ENCODE measurements around the gene SPOPL. TPM values are rescaled to one million over a fixed set of nuclear protein-coding genes. Genes with fewer than 3 reads are reported as not detected.
A peak's percentile ranks its signal among the peaks of the same experiment; 100 is the strongest.

The SPOPL gene
- total and polyA plus RNA-seq, 2 donors (not counting 1 experiment from before 2014, with no cell fraction given) = 11.5 to 15.2 TPM

DNA sequence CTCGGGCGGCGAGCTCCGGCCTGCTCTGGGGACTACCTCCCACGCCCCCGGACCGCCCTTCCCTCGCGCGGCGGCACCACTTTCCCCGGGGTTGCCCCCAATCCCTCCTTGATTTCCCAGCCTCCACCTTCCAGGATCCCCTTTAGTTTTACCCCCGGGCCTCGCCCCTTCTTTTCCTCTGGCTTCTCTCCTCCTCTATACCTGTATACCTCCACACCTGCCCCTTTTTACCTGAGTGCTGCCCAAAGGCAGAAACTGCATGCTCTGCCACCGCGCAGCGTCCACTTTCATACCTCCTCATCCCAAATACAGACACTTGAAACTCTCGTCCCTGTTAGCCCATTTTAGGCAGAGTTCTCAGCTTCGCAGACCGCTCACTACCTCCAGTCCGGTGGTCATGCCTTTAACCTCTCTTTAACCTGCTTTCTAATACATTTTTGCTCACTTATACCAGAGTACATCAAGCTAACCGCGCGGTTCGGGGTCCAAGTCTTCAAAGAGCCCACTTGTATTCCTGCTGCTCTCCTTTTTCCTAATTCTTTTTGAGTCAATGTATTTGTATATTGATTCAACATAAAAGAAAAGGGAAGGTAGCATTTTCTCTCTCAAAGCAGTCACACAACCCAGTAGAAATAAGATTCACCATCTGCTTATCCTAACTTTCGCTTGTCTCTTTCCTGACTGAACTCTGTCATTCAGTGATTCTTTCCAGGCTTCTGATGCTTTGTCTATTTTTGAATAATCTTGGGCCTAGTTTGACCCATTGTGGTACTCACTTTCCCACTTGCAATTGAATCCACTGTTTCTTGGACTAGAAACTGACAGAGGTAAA lies 901 bp downstream of the SPOPL start:
- Histone ChIP-seq H3K79me2 (ENCODE audit: control insufficient read depth, insufficient read depth, low read length) (peaks cover 32% of the 10 kb centered on the region), H3K9me3 (ENCODE audit: control insufficient read depth, insufficient read depth, low read depth, low read length) (no peaks in the 10 kb centered on the region), H3K4me3 (replicated peaks in 1 of 4; ENCODE audit: control extremely low read depth in 1 of 4, insufficient read depth in 1 of 4, low read depth in 3 of 4, low read length in 4 of 4) (peak overlapping the region; percentile 70 to 96 (median 84)), H3K36me3 (ENCODE audit: control insufficient read depth, insufficient read depth, low read length) (no peaks in the 10 kb centered on the region), H2AFZ (ENCODE audit: low read length) (peak overlapping the region; percentile 79), H3K27me3 (ENCODE audit: control insufficient read depth, insufficient read depth, low read length) (no peaks in the 10 kb centered on the region), H4K20me1 (ENCODE audit: control insufficient read depth, extremely low read depth, insufficient read depth, low read length) (no peaks in the 10 kb centered on the region), H3K9ac (ENCODE audit: insufficient read depth, low read length) (peak overlapping the region; percentile 60), H3K27ac (ENCODE audit: insufficient read depth, low read length) (peak overlapping the region; percentile 66), H3K4me1 (ENCODE audit: control insufficient read depth, extremely low read depth, insufficient read depth, low read length) (no peaks in the 10 kb centered on the region), H3K4me2 (ENCODE audit: extremely low read depth, insufficient read depth, low read length) (peak overlapping the region; percentile 81)
- TF ChIP-seq, protein P1, sequence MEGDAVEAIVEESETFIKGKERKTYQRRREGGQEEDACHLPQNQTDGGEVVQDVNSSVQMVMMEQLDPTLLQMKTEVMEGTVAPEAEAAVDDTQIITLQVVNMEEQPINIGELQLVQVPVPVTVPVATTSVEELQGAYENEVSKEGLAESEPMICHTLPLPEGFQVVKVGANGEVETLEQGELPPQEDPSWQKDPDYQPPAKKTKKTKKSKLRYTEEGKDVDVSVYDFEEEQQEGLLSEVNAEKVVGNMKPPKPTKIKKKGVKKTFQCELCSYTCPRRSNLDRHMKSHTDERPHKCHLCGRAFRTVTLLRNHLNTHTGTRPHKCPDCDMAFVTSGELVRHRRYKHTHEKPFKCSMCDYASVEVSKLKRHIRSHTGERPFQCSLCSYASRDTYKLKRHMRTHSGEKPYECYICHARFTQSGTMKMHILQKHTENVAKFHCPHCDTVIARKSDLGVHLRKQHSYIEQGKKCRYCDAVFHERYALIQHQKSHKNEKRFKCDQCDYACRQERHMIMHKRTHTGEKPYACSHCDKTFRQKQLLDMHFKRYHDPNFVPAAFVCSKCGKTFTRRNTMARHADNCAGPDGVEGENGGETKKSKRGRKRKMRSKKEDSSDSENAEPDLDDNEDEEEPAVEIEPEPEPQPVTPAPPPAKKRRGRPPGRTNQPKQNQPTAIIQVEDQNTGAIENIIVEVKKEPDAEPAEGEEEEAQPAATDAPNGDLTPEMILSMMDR (conservative IDR thresholded peaks at IDR 0.05 in 1 of 2, IDR thresholded peaks at IDR 0.05 in 1 of 2; ENCODE audit: low read depth in 1 of 2, low read length in 2 of 2) = no peak
- TF ChIP-seq EZH2 (IDR thresholded peaks at IDR 0.05; ENCODE audit: low read length, missing control alignments) = no peak
- DNase-seq (ENCODE audit: low read depth in 2 of 2) = peak in 1 of 2 donors; percentile 10

DNA sequence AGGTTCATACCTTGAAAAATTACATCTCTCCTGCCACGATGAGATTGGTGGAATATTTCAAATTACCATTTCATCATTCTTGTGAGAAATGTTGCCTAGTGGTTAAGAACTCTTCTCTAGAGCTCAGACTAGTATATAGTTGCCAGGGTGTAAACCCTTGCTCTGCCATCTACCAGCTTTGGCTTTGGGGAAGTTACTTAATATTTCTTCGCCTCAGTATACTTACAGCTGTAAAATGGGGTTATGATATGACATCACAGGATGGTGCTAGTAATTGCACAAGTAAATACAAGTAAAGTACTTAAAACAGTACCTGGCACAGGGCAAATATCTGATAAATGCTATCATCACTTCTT lies 1.5 kb downstream of the SPOPL start:
- H3K9ac ChIP-seq (ENCODE audit: insufficient read depth, low read length) = no peak overlapping the region
- no peaks in the 10 kb centered on the region for H3K9me3 ChIP-seq (ENCODE audit: control insufficient read depth, insufficient read depth, low read depth, low read length)
- TF ChIP-seq EZH2 (IDR thresholded peaks at IDR 0.05; ENCODE audit: low read length, missing control alignments) = no peak
- TF ChIP-seq, protein P1 (conservative IDR thresholded peaks at IDR 0.05 in 1 of 2, IDR thresholded peaks at IDR 0.05 in 1 of 2; ENCODE audit: low read depth in 1 of 2, low read length in 2 of 2) = no peak
- peak overlapping the region; percentile 70 to 96 (median 84) for H3K4me3 ChIP-seq (replicated peaks in 1 of 4; ENCODE audit: control extremely low read depth in 1 of 4, insufficient read depth in 1 of 4, low read depth in 3 of 4, low read length in 4 of 4)
- peak in 1 of 2 donors; percentile 18 for DNase-seq (ENCODE audit: low read depth in 2 of 2)
- no peaks in the 10 kb centered on the region for H3K4me1 ChIP-seq (ENCODE audit: control insufficient read depth, extremely low read depth, insufficient read depth, low read length)
- peaks cover 32% of the 10 kb centered on the region for H3K79me2 ChIP-seq (ENCODE audit: control insufficient read depth, insufficient read depth, low read length)
- no peaks in the 10 kb centered on the region for H3K36me3 ChIP-seq (ENCODE audit: control insufficient read depth, insufficient read depth, low read length)
- H3K27ac ChIP-seq (ENCODE audit: insufficient read depth, low read length) = peak overlapping the region; percentile 8
- H3K27me3 ChIP-seq (ENCODE audit: control insufficient read depth, insufficient read depth, low read length) = no peaks in the 10 kb centered on the region
- H4K20me1 ChIP-seq (ENCODE audit: control insufficient read depth, extremely low read depth, insufficient read depth, low read length) = no peaks in the 10 kb centered on the region
- no peak overlapping the region for H2AFZ ChIP-seq (ENCODE audit: low read length)
- peak overlapping the region; percentile 81 for H3K4me2 ChIP-seq (ENCODE audit: extremely low read depth, insufficient read depth, low read length)

DNA sequence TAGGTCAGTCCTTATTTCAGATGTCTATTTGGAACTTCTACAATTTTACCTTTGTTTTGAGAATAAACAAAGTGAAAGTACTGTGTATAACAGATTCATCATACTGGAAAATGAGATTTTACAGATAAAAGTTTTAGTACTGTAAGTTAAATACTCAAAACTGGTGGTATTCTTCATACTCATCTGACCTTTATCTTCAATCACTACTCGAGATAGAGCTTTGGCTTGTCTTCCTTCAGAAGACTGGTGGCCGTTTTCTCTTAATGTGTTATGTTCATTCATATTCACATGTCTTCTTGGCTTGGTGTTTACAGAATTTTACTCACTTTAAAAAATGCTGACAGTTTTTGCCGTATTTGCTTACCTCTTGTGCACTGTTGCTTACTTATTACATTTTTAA lies 2.1 kb downstream of the SPOPL start:
- DNase-seq (ENCODE audit: low read depth in 2 of 2) = no peak
- H4K20me1 ChIP-seq (ENCODE audit: control insufficient read depth, extremely low read depth, insufficient read depth, low read length) = no peaks in the 10 kb centered on the region
- no peak overlapping the region for H3K27ac ChIP-seq (ENCODE audit: insufficient read depth, low read length)
- H3K79me2 ChIP-seq (ENCODE audit: control insufficient read depth, insufficient read depth, low read length) = peaks cover 35% of the 10 kb centered on the region
- H3K36me3 ChIP-seq (ENCODE audit: control insufficient read depth, insufficient read depth, low read length) = no peaks in the 10 kb centered on the region
- H3K9me3 ChIP-seq (ENCODE audit: control insufficient read depth, insufficient read depth, low read depth, low read length) = no peaks in the 10 kb centered on the region
- H3K4me3 ChIP-seq (replicated peaks in 1 of 4; ENCODE audit: control extremely low read depth in 1 of 4, insufficient read depth in 1 of 4, low read depth in 3 of 4, low read length in 4 of 4) = peak overlapping the region in 3 of 4 experiments; percentile 70 to 93 (median 75)
- H3K4me1 ChIP-seq (ENCODE audit: control insufficient read depth, extremely low read depth, insufficient read depth, low read length) = no peaks in the 10 kb centered on the region
- no peak overlapping the region for H2AFZ ChIP-seq (ENCODE audit: low read length)
- no peak overlapping the region for H3K9ac ChIP-seq (ENCODE audit: insufficient read depth, low read length)
- peak overlapping the region; percentile 81 for H3K4me2 ChIP-seq (ENCODE audit: extremely low read depth, insufficient read depth, low read length)
- no peak for TF ChIP-seq EZH2 (IDR thresholded peaks at IDR 0.05; ENCODE audit: low read length, missing control alignments)
- TF ChIP-seq, protein P1 (conservative IDR thresholded peaks at IDR 0.05 in 1 of 2, IDR thresholded peaks at IDR 0.05 in 1 of 2; ENCODE audit: low read depth in 1 of 2, low read length in 2 of 2) = no peak
- H3K27me3 ChIP-seq (ENCODE audit: control insufficient read depth, insufficient read depth, low read length) = no peaks in the 10 kb centered on the region

Measured in fibroblast of lung (primary cell).